Adrenal gland (tissue), 5 donors: ENCODE data around the gene ACADS.

Source experiments
- POLR2A ChIP-seq, 2 donors: fragments of 450-650 bp; IDR thresholded peaks; one replicate each; pipeline ENCODE4 v1.6.1; 2017; ENCODE audit warnings: antibody characterized with exemption in 2 of 2, mild to moderate bottlenecking in 2 of 2, moderate library complexity in 1 of 2
- TF ChIP-seq, protein P1 (sequence below), 6 experiments: fragments of 450-650 bp in 4 of 6; fragments of 200-600 bp in 2 of 6; sonication (generic) in 1 of 6; IDR thresholded peaks; 1 replicate in 5 of 6; 2 replicates in 1 of 6; pipeline versions ENCODE4 v1.5.1 to v1.8.0; 2016 to 2021; ENCODE audit warnings: antibody characterized with exemption in 6 of 6, mild to moderate bottlenecking in 2 of 6, moderate library complexity in 1 of 6
- donor health status: DM: no; HTN: no; CAD: no.

DNA sequence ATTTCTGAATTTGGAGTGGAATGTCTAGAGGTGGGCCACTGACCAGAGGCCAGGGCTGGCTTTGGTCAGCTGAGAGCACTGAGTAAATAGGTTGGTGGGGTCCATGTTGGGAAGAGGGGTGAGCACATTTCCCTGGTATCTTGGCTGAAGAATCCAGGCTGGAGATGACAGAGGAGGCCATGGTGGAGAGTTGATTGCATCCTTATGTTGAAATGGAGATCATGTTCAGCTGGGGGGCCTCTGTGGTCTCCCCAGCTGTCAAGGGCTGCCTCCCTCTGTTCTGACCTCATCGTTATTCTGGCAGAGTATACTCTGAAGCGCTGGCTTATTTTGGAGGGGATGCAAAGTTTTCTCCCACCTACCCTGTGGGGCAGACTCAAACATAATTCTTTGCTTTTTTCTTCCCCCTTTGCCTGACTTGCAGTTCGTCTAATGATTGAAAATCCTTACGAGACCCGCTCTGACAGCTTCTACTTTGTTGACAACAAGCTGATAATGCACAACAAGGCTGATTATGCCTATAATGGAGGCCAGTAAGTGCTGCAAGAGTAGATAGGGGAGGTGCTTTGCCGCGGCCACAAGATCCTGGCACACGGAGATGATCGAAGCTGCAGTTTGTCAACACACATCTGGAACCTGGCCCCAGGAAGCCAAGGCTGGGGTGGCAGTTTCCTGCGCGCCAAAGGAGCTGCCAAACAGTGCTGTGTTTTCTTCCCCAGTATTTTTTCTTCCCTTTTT is 6.0 kb upstream of the ACADS start:
- TF ChIP-seq, protein P1, sequence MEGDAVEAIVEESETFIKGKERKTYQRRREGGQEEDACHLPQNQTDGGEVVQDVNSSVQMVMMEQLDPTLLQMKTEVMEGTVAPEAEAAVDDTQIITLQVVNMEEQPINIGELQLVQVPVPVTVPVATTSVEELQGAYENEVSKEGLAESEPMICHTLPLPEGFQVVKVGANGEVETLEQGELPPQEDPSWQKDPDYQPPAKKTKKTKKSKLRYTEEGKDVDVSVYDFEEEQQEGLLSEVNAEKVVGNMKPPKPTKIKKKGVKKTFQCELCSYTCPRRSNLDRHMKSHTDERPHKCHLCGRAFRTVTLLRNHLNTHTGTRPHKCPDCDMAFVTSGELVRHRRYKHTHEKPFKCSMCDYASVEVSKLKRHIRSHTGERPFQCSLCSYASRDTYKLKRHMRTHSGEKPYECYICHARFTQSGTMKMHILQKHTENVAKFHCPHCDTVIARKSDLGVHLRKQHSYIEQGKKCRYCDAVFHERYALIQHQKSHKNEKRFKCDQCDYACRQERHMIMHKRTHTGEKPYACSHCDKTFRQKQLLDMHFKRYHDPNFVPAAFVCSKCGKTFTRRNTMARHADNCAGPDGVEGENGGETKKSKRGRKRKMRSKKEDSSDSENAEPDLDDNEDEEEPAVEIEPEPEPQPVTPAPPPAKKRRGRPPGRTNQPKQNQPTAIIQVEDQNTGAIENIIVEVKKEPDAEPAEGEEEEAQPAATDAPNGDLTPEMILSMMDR (IDR thresholded peaks at IDR 0.05): no peak
- no peak for TF ChIP-seq POLR2A (IDR thresholded peaks at IDR 0.05)
